RKO (cell line): Measurements from ENCODE around the gene ERCC2.
"Not testable (repeated sequence)": the region's sequence is repeated elsewhere in the genome, so short reads cannot be mapped to it uniquely, and the experiment has no call there.

ENCODE experiments used
- DNase-seq: peaks from one replicate; pipeline ENCODE4 v3.0.0-alpha.2; 2016; ENCODE audit warnings: low spot score

Gene ERCC2

GRCh38 chr19:45354241-45354842, 16.0 kb downstream of the ERCC2 start:
- DNase-seq, result no peak

- no peak for DNase-seq
Observed at GRCh38 chr19:45352914-45353796, 17.2 kb downstream of the ERCC2 start.

- DNase-seq, result no peak
Observed at GRCh38 chr19:45352471-45352870, 17.9 kb downstream of the ERCC2 start.

GRCh38 chr19:45352062-45352461, 18.3 kb downstream of the ERCC2 start:
- no peak for DNase-seq

- no peak for DNase-seq
Observed at GRCh38 chr19:45351401-45351952, 18.9 kb downstream of the ERCC2 start.

GRCh38 chr19:45350477-45351058, 19.8 kb downstream of the ERCC2 start:
- no peak for DNase-seq

GRCh38 chr19:45349430-45349941, 20.9 kb downstream of the ERCC2 start:
- no peak for DNase-seq

GRCh38 chr19:45349126-45349415, 21.3 kb downstream of the ERCC2 start:
- no peak for DNase-seq

GRCh38 chr19:45348367-45349125, 21.8 kb downstream of the ERCC2 start:
- DNase-seq, result no peak

GRCh38 chr19:45347570-45348366, 22.6 kb downstream of the ERCC2 start:
- no peak for DNase-seq

GRCh38 chr19:45346449-45346848, 23.9 kb downstream of the ERCC2 start:
- DNase-seq, result no peak

GRCh38 chr19:45345506-45345860, 24.9 kb downstream of the ERCC2 start:
- DNase-seq, result no peak

GRCh38 chr19:45344621-45345505, 25.5 kb downstream of the ERCC2 start:
- DNase-seq, result no peak

- DNase-seq, result no peak
Observed at GRCh38 chr19:45342911-45343310, 27.5 kb downstream of the ERCC2 start.

GRCh38 chr19:45340899-45341453, 29.4 kb downstream of the ERCC2 start:
- DNase-seq, result peak; percentile 30

- DNase-seq, result no peak
Observed at GRCh38 chr19:45340232-45340898, 30.0 kb downstream of the ERCC2 start, which contains the start of gene KLC3. TSS of gene KLC3 (plus strand) at chr19:45340750. CDS start at chr19:45345542, 4,792 bp downstream.

- DNase-seq, result no peak
Observed at GRCh38 chr19:45339629-45340028, 30.7 kb downstream of the ERCC2 start.

GRCh38 chr19:45336696-45337251, 33.6 kb downstream of the ERCC2 start:
- no peak for DNase-seq

- not testable (repeated sequence) for DNase-seq
Observed at GRCh38 chr19:45334881-45335280, 35.5 kb downstream of the ERCC2 start.
